ENCODE results near the gene PTPN6. TPM values are rescaled to one million over a fixed set of nuclear protein-coding genes. Genes with fewer than 3 reads are reported as not detected.
A peak's percentile ranks its signal among the peaks of the same experiment; 100 is the strongest.

The PTPN6 gene
- total and polyA plus RNA-seq, 2 of the 13 experiments (the other 11 are each of a cell fraction or from before 2014, with no cell fraction given) = 10.5 to 10.6 TPM

DNA sequence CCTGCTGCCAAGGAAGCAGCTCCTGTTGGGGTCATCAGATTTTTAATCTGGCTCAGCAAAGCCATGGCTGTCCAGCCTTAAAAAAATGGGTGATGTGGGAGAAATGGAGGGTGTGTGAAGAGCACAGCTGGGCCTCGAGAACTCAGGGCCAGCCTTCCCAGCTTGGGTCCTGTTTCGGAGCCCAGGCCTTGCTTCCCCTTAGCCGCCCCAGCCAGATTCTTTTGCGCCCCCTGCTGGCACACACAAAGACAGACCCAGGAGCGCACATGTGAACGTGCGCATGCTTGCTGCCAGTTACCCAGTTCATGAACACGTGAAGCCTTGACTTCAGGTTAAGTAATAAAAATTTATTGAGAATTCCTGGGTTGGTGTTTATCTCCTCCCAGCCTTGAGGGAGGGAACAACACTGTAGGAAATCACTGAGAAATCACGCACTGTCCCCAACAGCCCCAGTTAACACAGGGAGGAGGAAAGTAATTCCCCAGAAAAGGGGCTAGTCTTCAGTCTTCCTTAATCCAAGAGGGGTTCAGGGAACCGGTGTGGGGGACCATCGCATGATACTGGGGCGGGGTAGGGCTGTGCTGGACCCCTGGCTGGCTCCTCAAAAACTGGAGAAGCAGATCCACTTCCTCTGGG is 14.0 kb downstream of the PTPN6 start (continued):
- TF ChIP-seq, protein P1, sequence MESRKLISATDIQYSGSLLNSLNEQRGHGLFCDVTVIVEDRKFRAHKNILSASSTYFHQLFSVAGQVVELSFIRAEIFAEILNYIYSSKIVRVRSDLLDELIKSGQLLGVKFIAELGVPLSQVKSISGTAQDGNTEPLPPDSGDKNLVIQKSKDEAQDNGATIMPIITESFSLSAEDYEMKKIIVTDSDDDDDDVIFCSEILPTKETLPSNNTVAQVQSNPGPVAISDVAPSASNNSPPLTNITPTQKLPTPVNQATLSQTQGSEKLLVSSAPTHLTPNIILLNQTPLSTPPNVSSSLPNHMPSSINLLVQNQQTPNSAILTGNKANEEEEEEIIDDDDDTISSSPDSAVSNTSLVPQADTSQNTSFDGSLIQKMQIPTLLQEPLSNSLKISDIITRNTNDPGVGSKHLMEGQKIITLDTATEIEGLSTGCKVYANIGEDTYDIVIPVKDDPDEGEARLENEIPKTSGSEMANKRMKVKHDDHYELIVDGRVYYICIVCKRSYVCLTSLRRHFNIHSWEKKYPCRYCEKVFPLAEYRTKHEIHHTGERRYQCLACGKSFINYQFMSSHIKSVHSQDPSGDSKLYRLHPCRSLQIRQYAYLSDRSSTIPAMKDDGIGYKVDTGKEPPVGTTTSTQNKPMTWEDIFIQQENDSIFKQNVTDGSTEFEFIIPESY (CRISPR knock-in tag; IDR thresholded peaks at IDR 0.05) = peak; percentile 96
- TF ChIP-seq NFKBIZ (CRISPR knock-in tag; IDR thresholded peaks at IDR 0.05) (0 out of 2 replicates have a peak, but pooled peaks have one; percentile 41), BHLHE40 (IDR thresholded peaks at IDR 0.05; ENCODE audit: low read length) (peak; percentile 80), KAT8 (CRISPR knock-in tag; IDR thresholded peaks at IDR 0.05) (0 out of 2 replicates have a peak, but pooled peaks have one; percentile 25), NAIF1 (CRISPR knock-in tag; IDR thresholded peaks at IDR 0.05; ENCODE audit: borderline replicate concordance) (no peak), ASH2L (IDR thresholded peaks at IDR 0.05; ENCODE audit: insufficient read length, low read depth, low read length) (peak; percentile 24), ZNF44 (CRISPR knock-in tag; IDR thresholded peaks at IDR 0.05) (no peak), ADNP (CRISPR knock-in tag; IDR thresholded peaks at IDR 0.05) (no peak), ZNF317 (CRISPR knock-in tag; IDR thresholded peaks at IDR 0.05) (no peak), MEIS1 (CRISPR knock-in tag; IDR thresholded peaks at IDR 0.05; ENCODE audit: borderline replicate concordance) (0 out of 2 replicates have a peak, but pooled peaks have one; percentile 29), NKX3-1 (CRISPR knock-in tag; IDR thresholded peaks at IDR 0.05) (0 out of 2 replicates have a peak, but pooled peaks have one; percentile 46), GATAD2A (CRISPR knock-in tag; IDR thresholded peaks at IDR 0.05) (peak; percentile 57), MXI1 (IDR thresholded peaks at IDR 0.05; ENCODE audit: borderline replicate concordance, low read depth, low read length) (peak; percentile 69; the same call in 1 of the 3 replicates), ZNF441 (CRISPR knock-in tag; IDR thresholded peaks at IDR 0.05; ENCODE audit: borderline replicate concordance) (no peak), KLF11 (CRISPR knock-in tag; IDR thresholded peaks at IDR 0.05) (0 out of 2 replicates have a peak, but pooled peaks have one; percentile 59)
- TF ChIP-seq, protein P2, sequence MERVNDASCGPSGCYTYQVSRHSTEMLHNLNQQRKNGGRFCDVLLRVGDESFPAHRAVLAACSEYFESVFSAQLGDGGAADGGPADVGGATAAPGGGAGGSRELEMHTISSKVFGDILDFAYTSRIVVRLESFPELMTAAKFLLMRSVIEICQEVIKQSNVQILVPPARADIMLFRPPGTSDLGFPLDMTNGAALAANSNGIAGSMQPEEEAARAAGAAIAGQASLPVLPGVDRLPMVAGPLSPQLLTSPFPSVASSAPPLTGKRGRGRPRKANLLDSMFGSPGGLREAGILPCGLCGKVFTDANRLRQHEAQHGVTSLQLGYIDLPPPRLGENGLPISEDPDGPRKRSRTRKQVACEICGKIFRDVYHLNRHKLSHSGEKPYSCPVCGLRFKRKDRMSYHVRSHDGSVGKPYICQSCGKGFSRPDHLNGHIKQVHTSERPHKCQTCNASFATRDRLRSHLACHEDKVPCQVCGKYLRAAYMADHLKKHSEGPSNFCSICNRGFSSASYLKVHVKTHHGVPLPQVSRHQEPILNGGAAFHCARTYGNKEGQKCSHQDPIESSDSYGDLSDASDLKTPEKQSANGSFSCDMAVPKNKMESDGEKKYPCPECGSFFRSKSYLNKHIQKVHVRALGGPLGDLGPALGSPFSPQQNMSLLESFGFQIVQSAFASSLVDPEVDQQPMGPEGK (CRISPR knock-in tag; IDR thresholded peaks at IDR 0.05) = peak; percentile 31; the same call in 1 of the 2 replicates
- TF ChIP-seq, protein P3, sequence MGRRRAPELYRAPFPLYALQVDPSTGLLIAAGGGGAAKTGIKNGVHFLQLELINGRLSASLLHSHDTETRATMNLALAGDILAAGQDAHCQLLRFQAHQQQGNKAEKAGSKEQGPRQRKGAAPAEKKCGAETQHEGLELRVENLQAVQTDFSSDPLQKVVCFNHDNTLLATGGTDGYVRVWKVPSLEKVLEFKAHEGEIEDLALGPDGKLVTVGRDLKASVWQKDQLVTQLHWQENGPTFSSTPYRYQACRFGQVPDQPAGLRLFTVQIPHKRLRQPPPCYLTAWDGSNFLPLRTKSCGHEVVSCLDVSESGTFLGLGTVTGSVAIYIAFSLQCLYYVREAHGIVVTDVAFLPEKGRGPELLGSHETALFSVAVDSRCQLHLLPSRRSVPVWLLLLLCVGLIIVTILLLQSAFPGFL (CRISPR knock-in tag; IDR thresholded peaks at IDR 0.05) = no peak
- TF ChIP-seq, protein P4, sequence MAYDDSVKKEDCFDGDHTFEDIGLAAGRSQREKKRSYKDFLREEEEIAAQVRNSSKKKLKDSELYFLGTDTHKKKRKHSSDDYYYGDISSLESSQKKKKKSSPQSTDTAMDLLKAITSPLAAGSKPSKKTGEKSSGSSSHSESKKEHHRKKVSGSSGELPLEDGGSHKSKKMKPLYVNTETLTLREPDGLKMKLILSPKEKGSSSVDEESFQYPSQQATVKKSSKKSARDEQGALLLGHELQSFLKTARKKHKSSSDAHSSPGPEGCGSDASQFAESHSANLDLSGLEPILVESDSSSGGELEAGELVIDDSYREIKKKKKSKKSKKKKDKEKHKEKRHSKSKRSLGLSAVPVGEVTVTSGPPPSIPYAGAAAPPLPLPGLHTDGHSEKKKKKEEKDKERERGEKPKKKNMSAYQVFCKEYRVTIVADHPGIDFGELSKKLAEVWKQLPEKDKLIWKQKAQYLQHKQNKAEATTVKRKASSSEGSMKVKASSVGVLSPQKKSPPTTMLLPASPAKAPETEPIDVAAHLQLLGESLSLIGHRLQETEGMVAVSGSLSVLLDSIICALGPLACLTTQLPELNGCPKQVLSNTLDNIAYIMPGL (CRISPR knock-in tag; IDR thresholded peaks at IDR 0.05; ENCODE audit: borderline replicate concordance in 1 of 2, low read depth in 1 of 2) = 0 out of 4 replicates have a peak, but pooled peaks have one; percentile 35 to 54
- TF ChIP-seq, protein P5, sequence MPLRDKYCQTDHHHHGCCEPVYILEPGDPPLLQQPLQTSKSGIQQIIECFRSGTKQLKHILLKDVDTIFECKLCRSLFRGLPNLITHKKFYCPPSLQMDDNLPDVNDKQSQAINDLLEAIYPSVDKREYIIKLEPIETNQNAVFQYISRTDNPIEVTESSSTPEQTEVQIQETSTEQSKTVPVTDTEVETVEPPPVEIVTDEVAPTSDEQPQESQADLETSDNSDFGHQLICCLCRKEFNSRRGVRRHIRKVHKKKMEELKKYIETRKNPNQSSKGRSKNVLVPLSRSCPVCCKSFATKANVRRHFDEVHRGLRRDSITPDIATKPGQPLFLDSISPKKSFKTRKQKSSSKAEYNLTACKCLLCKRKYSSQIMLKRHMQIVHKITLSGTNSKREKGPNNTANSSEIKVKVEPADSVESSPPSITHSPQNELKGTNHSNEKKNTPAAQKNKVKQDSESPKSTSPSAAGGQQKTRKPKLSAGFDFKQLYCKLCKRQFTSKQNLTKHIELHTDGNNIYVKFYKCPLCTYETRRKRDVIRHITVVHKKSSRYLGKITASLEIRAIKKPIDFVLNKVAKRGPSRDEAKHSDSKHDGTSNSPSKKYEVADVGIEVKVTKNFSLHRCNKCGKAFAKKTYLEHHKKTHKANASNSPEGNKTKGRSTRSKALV (CRISPR knock-in tag; IDR thresholded peaks at IDR 0.05) = 0 out of 2 replicates have a peak, but pooled peaks have one; percentile 60
